B cell (primary cell): ENCODE results near the gene DGCR2. TPM values are rescaled to one million over a fixed set of nuclear protein-coding genes. Genes with fewer than 3 reads are reported as not detected.

Experiments used
- ATAC-seq: fragments of 200-7000 bp; cut with Tn5 transposase; one replicate; pipeline ENCODE4 v1.10.0; 2021; ENCODE audit warnings: low read depth, mild to moderate bottlenecking, moderate number of reproducible peaks, moderate library complexity
- CTCF ChIA-PET: fragments of 350-600 bp; sonication (Branson Sonifier 250); formaldehyde crosslinking; loops from one replicate; lab custom pipeline; 2021; ENCODE audit warnings: antibody characterized with exemption, inconsistent platforms; lab: Charles Lee
- POLR2A ChIA-PET: fragments of 350-600 bp; sonication (Branson Sonifier 250); formaldehyde crosslinking; loops from one replicate; lab custom pipeline; 2021; ENCODE audit warnings: antibody characterized with exemption; lab: Charles Lee
- DNase-seq: peaks from one replicate; pipeline ENCODE4 v3.0.0; 2013
- H2AFZ ChIP-seq: 2 replicates; pipeline ENCODE4 v1.6.1; 2012; ENCODE audit warnings: mild to moderate bottlenecking, low read depth, low read length; ENCODE audit not compliant: insufficient read depth, poor library complexity, severe bottlenecking
- H3K27ac ChIP-seq, 2 donors: 1 replicate in 1 of 2; 2 replicates in 1 of 2; pipeline ENCODE4 v1.5.1; 2012 to 2013; ENCODE audit warnings: low read length in 2 of 2, mild to moderate bottlenecking in 2 of 2, moderate library complexity in 1 of 2
- H3K27me3 ChIP-seq, 4 experiments: fragments of 200-600 bp in 1 of 4; sonication (generic) in 1 of 4; replicated peaks in 1 of 4; 1 replicate in 2 of 4; 2 replicates in 2 of 4; pipeline versions ENCODE4 v1.6.1 to v1.7.0; 2013 to 2016; ENCODE audit warnings: low read length in 3 of 4, mild to moderate bottlenecking in 2 of 4, mixed read lengths in 1 of 4, moderate library complexity in 1 of 4; ENCODE audit not compliant: insufficient read depth in 4 of 4, control insufficient read depth in 3 of 4; ENCODE audit errors: control extremely low read depth in 1 of 4
- H3K36me3 ChIP-seq, 2 experiments: replicated peaks in 1 of 2; 1 replicate in 1 of 2; 2 replicates in 1 of 2; pipeline versions ENCODE4 v1.6.1 to v1.7.1; 2013; ENCODE audit warnings: low read length in 1 of 2; ENCODE audit not compliant: insufficient read depth in 2 of 2, control insufficient read depth in 1 of 2; ENCODE audit errors: control extremely low read depth in 1 of 2, extremely low read depth in 1 of 2
- H3K4me1 ChIP-seq, 2 donors: fragments of 200-600 bp in 1 of 2; sonication (generic) in 1 of 2; 1 replicate in 1 of 2; 2 replicates in 1 of 2; pipeline versions ENCODE4 v1.5.1 to v1.6.1; 2013 to 2017; ENCODE audit warnings: low read length in 2 of 2; ENCODE audit not compliant: control insufficient read depth in 2 of 2, insufficient read depth in 2 of 2
- H3K4me2 ChIP-seq: replicated peaks from 2 replicates; pipeline ENCODE3; 2012; ENCODE audit warnings: mild to moderate bottlenecking, low read depth, low read length; ENCODE audit not compliant: poor library complexity, severe bottlenecking
- H3K4me3 ChIP-seq, 5 experiments: fragments of 200-600 bp in 1 of 5; sonication (generic) in 1 of 5; 1 replicate in 3 of 5; 2 replicates in 2 of 5; pipeline versions ENCODE4 v1.5.1 to v1.7.0; 2011 to 2016; ENCODE audit warnings: low read length in 4 of 5, mild to moderate bottlenecking in 4 of 5, low read depth in 2 of 5, control low read depth in 1 of 5, moderate library complexity in 1 of 5; ENCODE audit not compliant: insufficient read depth in 1 of 5; ENCODE audit errors: control extremely low read depth in 1 of 5, extremely low read depth in 1 of 5
- H3K79me2 ChIP-seq: fragments of 200-600 bp; sonication (generic); one replicate; pipeline ENCODE4 v1.6.0; 2016; ENCODE audit warnings: low read length; ENCODE audit not compliant: control insufficient read depth, insufficient read depth
- H3K9ac ChIP-seq: fragments of 200-600 bp; sonication (generic); 2 replicates; pipeline ENCODE4 v1.6.1; 2017; ENCODE audit warnings: mild to moderate bottlenecking, low read length, moderate library complexity
- H3K9me3 ChIP-seq, 3 donors: one replicate each; pipeline versions ENCODE4 v1.6.1 to v1.7.1; 2013; ENCODE audit warnings: low read length in 2 of 3; ENCODE audit not compliant: control insufficient read depth in 2 of 3, insufficient read depth in 1 of 3; ENCODE audit errors: control extremely low read depth in 1 of 3
- H4K20me1 ChIP-seq: 2 replicates; pipeline ENCODE4 v1.6.0; 2012; ENCODE audit warnings: mild to moderate bottlenecking, low read length; ENCODE audit not compliant: insufficient read depth, control insufficient read depth, poor library complexity, severe bottlenecking
- H3K27ac Mint-ChIP-seq: one replicate; pipeline ENCODE4 v1.8.0; 2021; ENCODE audit warnings: mixed read lengths
- H3K27me3 Mint-ChIP-seq: one replicate; pipeline ENCODE4 v1.8.0; 2021; ENCODE audit warnings: mixed read lengths
- H3K4me1 Mint-ChIP-seq: one replicate; pipeline ENCODE4 v1.8.0; 2021; ENCODE audit warnings: mixed read lengths
- H3K4me3 Mint-ChIP-seq: one replicate; pipeline ENCODE4 v1.8.0; 2021; ENCODE audit warnings: mixed read lengths
- H3K9me3 Mint-ChIP-seq: one replicate; pipeline ENCODE4 v1.8.0; 2022; ENCODE audit warnings: mixed read lengths; ENCODE audit not compliant: insufficient read depth
- CTCF ChIP-seq: fragments of 200-600 bp; IDR thresholded peaks from one replicate; pipeline ENCODE4 v1.8.0; 2022; ENCODE audit warnings: antibody characterized with exemption, mild to moderate bottlenecking
- EZH2 ChIP-seq: IDR thresholded peaks from 2 replicates; pipeline ENCODE4 v1.6.1; 2012; ENCODE audit warnings: borderline replicate concordance, low read depth, mild to moderate bottlenecking, moderate library complexity, low read length; ENCODE audit not compliant: insufficient read depth, poor library complexity, severe bottlenecking
- WGBS: methylation state at CpG from one replicate; pipeline ENCODE4 v1.1.5; 2013; ENCODE audit warnings: missing lambda C conversion rate; ENCODE audit not compliant: insufficient coverage; 5-methylcytosine and 5-hydroxymethylcytosine counted together
- intact Hi-C: fragments of 100-400 bp; cut with micrococcal nuclease; formaldehyde crosslinking; loops from one replicate; pipeline ENCODE4 v1.10.0; 2022
- polyA plus RNA-seq: library from polyadenylated mRNA; depleted of rRNA; stranded (reverse); fragments of >200 nt; gene quantifications from 2 replicates; pipeline ENCODE4 v1.2.3, GENCODE V29; 2012
- total RNA-seq, 2 donors: library from RNA; stranded (reverse); fragments of 120-200 nt in 1 of 2; gene quantifications; 1 replicate in 1 of 2; 2 replicates in 1 of 2; pipeline versions ENCODE4 v1.2.3 to v1.2.4, GENCODE V29; 2013 to 2022

Gene DGCR2
- total and polyA plus RNA-seq, 2 donors (not counting 1 experiment from before 2014, with no cell fraction given) = 28.8 to 49.5 TPM

- no peak overlapping the region for H3K9ac ChIP-seq
- H3K4me1 Mint-ChIP-seq = peaks cover 56% of the 10 kb centered on the region
- H3K27ac ChIP-seq = no peak overlapping the region
- H3K4me3 Mint-ChIP-seq = no peak overlapping the region
- no peak overlapping the region for H3K4me2 ChIP-seq
- peaks cover 90% of the 10 kb centered on the region for H4K20me1 ChIP-seq
- H3K79me2 ChIP-seq = peaks cover 97% of the 10 kb centered on the region
- intact Hi-C loops = loop anchor here (5.0 kb wide), 1 partner anchor 37 kb away; the partner anchor contains the start of gene ESS2
- H2AFZ ChIP-seq = no peak overlapping the region
- no peak overlapping the region for H3K27ac Mint-ChIP-seq
- no peaks in the 10 kb centered on the region for H3K27me3 ChIP-seq
- POLR2A ChIA-PET = no interaction called here
- no peak overlapping the region for H3K4me3 ChIP-seq
- 100% methylated on average over 7 of the region's 8 CpGs for WGBS
- H3K9me3 Mint-ChIP-seq = no peaks in the 10 kb centered on the region
- TF ChIP-seq CTCF (no peak), EZH2 (no peak)
- H3K4me1 ChIP-seq = peaks cover 18 to 31% of the 10 kb centered on the region in 2 donors
- CTCF ChIA-PET = interaction anchor here (0.7 to 1.0 kb wide), 3 partner anchors 17 to 524 kb away, joined by 3 read pairs; partner anchors contain the start of genes DGCR2 and ESS2
- H3K9me3 ChIP-seq = no peaks in the 10 kb centered on the region
- DNase-seq (no peak), ATAC-seq (no peak)
- H3K36me3 ChIP-seq = peaks cover 0 to 5% of the 10 kb centered on the region in 2 experiments
- H3K27me3 Mint-ChIP-seq = no peaks in the 10 kb centered on the region
These were observed 16.8 kb downstream of the DGCR2 start for GRCh38 chr22:19105456-19105855.

- peaks cover 95% of the 10 kb centered on the region for H4K20me1 ChIP-seq
- POLR2A ChIA-PET = no interaction called here
- H3K27ac ChIP-seq = no peak overlapping the region
- H2AFZ ChIP-seq = no peak overlapping the region
- H3K4me3 ChIP-seq = no peak overlapping the region
- CTCF ChIA-PET = interaction anchor here (0.5 to 0.6 kb wide), 2 partner anchors 48 to 347 kb away, joined by 3 read pairs; no protein-coding TSS in a partner anchor
- H3K4me1 Mint-ChIP-seq = peaks cover 44% of the 10 kb centered on the region
- 100% methylated on average over 4 of the region's 5 CpGs for WGBS
- DNase-seq (no peak), ATAC-seq (no peak)
- peaks cover 97% of the 10 kb centered on the region for H3K79me2 ChIP-seq
- no peak overlapping the region for H3K4me3 Mint-ChIP-seq
- peaks cover 7 to 19% of the 10 kb centered on the region in 2 donors for H3K4me1 ChIP-seq
- no peaks in the 10 kb centered on the region for H3K9me3 ChIP-seq
- no peaks in the 10 kb centered on the region for H3K27me3 ChIP-seq
- no peaks in the 10 kb centered on the region for H3K9me3 Mint-ChIP-seq
- intact Hi-C loops = no loop called here
- H3K4me2 ChIP-seq = no peak overlapping the region
- no peak overlapping the region for H3K9ac ChIP-seq
- H3K36me3 ChIP-seq = peaks cover 0 to 5% of the 10 kb centered on the region in 2 experiments
- H3K27me3 Mint-ChIP-seq = no peaks in the 10 kb centered on the region
- H3K27ac Mint-ChIP-seq = no peak overlapping the region
- no peak for TF ChIP-seq CTCF
- no peak for TF ChIP-seq EZH2
These were observed 18.1 kb downstream of the DGCR2 start for GRCh38 chr22:19103880-19104821.
